Stimulated activated CD4-positive, alpha-beta T cell treated with anti-CD3 and anti-CD28 coated beads, Interleukin-1b, Interleukin-23, amount 100 ng/mL, for 48 hours (primary cell): ENCODE measurements around the gene ORC6.

ENCODE experiments used
- DNase-seq: peaks from one replicate; pipeline ENCODE4 v3.0.0-alpha.2; 2020

Gene ORC6

DNA sequence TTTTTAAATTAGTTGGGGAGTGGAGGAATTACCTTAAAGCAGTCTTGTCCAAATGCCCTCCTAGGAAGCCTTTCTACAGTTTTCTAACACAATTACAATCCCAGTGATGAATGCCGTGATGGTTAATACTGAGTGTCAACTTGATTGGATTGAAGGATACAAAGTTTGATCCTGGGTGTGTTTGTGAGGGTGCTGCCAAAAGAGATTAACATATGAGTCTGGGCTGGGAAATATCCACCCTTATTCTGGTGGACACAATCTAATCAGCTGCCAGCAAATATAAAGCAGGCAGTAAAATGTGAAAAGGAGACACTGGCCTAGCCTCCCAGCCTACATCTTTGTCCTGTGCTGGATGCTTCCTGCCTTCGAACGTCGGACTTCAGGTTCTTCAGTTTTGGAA lies 12.2 kb downstream of the ORC6 start:
- DNase-seq: no peak

- DNase-seq: no peak
Observed at GRCh38 chr16:46702030-46702429, 12.6 kb downstream of the ORC6 start.

- no peak for DNase-seq
Observed at GRCh38 chr16:46706642-46707041, 17.2 kb downstream of the ORC6 start.

- DNase-seq: no peak
Observed at GRCh38 chr16:46709469-46710005, 20.1 kb downstream of the ORC6 start.

DNA sequence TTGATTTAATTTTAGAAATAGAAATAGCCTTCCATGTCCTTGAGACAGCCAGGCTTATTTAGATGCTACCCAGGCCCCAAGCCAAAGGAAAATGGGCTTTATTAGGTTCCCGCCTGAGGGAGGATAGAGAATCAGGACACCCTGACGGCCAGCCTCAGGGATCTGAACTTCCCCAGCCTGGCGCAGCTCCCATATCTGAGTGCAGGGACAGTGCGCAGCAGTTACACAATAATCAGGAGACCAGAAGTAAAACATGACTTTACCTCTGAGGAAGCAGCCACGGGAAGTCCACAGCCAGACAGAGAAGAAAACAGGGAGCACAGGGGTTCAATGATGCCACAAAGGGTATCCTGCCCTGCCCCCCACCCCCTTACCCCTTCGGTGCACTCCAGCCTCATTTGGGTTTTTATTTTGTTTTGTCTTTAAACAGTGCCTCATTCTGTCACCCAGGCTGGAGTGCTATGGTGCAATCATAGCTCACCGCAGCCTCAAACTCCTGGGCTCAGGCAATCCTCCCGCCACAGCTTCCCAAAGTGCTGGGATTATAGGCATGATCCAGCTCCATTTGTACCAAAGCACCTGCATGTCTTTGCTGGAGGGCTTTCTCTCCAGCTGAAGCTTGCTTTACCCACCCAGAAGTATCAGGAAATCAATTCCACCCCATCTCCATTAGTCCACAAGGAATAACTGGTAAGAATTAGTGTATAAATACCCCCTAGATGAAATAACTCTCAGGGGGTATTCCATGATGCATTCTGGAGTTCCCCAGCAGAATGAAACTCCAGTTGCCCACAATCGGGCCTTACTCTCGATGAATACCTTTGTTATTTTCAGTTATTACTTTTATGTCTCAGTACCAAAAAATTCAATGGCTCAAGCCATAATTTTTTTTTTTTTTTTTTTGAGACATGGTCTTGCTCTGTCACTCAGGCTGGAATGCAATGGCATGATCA lies 21.9 kb downstream of the ORC6 start:
- DNase-seq: no peak

DNA sequence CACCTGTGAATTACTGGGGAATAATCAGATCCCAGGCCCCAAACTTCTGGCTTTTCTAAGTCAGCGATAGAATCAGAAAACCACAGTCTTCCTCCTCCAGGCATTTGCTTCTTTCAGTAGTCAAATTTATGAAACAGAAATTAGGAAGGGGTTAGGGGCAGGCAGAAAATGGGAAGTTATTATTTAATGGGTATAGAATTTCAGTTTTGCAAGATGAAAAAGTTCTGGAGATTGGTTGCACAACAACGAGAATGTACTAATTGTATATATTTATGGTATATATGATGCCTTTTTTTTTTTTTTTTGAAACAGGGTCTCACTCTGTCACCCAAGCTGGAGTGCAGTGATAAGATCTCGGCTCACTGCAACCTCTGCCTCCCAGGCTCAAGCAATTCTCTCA lies 23.5 kb downstream of the ORC6 start:
- no peak for DNase-seq

DNA sequence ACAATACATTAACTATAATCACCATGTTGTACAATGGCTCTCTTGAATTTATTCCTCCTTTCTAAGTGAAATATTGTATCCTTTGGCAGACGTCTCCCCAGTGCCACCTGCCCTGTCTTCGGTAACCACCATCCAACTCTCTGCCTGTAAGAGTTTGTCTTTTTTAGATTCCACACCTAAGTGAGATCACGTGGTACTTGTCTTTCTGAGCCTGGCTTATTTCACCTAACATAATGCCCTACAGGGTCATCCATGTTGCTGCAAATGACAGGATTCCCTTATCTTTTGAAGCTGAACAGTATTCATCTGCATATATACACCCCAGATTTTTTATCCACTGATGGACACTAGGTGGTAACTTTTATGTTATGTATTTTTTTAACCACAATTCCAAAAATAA lies 24.2 kb downstream of the ORC6 start:
- DNase-seq: no peak

DNA sequence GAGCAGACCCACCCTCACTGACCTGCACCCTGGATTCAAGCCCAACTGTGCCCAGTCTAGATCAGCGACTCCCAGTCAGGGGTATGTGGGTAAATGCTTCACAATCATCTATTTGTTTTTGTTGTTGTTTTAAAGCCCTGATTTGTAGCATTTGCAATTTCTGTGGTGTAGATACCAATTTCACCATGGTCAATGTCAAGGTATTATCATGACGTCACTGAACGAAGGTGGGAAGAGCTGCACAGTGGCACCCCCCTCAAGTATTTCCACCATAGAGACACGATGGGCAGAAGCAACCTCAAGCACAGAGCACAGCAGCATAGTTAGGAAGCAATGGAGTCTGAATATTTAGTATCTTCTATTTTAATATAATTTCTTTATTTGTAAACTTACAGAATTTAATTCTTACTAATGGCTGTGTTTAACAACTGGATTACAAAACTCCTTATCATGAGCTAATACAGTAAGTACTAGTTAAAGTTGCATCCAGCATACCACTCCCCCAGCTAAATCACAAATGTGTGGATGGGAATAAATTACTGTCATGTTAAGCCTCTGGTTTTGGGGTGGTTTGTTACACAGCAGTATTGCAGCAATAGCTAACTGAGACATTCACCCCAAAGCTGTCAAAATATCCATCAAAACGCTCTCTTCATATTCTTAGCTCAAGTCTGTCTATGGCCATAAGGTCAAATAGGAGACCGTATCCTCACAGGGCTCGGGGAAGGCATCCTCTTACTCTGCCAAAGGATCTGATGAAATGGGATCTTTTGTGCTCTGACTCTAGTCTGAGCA lies 25.5 kb downstream of the ORC6 start:
- DNase-seq: no peak

GRCh38 chr16:46715769-46716305 lies 26.4 kb downstream of the ORC6 start:
- no peak for DNase-seq

DNA sequence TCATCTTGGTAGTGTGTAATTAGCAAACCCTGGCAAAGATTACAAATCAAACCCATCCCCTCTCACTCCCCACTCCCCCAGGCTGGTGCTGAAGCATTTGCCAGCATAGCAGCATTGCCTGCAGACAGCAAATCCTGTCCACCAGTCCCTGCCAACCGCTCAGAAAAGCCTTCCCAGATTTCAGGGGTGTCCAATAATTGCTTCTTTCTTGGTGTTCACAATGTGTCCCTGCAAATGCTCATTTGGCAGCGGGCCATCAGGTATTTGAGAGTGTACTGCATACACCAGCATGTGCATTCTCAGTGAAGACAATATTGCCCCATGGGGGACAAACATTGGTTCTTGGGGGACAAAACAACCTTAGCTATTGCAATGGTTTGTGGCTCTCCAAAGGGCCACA lies 28.2 kb downstream of the ORC6 start:
- no peak for DNase-seq

DNA sequence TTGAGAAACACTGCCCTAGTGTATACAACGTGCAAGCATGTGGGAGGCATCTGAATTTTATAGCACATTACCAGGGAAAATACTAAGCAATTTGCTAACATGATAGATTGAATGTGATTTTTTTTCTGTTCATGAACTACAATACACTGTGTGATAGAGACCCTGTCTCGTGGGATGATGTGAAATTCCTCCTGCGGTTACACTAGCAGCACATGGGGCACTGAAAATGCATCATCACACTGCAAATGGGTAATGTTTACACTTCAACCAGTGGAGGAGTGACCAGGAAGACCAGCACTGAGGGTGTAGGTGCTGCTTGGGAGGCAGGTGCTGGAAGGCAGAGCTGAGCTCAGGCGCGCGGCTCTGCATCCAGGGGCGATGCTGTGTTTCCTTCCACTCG lies 28.8 kb downstream of the ORC6 start:
- no peak for DNase-seq

- no peak for DNase-seq
Observed at GRCh38 chr16:46719528-46719927, 30.1 kb downstream of the ORC6 start.

GRCh38 chr16:46720619-46721018 lies 31.2 kb downstream of the ORC6 start:
- no peak for DNase-seq

GRCh38 chr16:46721885-46722284 lies 32.4 kb downstream of the ORC6 start:
- DNase-seq: no peak

- no peak for DNase-seq
Observed at GRCh38 chr16:46727184-46727583, 37.7 kb downstream of the ORC6 start.

- DNase-seq: no peak
Observed at GRCh38 chr16:46727630-46728029, 38.2 kb downstream of the ORC6 start.

DNA sequence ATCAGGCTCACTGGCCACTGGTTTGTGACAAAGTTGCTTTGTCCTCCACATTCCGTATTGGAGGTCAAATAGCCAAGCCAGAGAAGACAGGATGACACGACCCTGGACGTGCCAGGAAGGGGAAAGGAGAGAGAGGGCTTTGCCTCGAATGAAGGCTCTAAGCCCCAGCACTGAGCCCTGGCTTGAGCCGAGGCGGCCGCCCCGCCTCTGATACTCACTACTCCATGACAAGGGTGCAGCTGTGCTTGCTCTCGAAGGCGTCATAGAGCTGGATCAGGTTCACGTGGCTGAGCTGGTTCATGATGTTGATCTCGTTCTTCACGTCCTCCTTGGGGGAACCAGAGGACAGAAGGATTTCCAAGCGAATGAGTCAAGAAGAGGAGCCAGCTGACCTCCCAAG lies 39.3 kb downstream of the ORC6 start:
- DNase-seq: no peak

DNA sequence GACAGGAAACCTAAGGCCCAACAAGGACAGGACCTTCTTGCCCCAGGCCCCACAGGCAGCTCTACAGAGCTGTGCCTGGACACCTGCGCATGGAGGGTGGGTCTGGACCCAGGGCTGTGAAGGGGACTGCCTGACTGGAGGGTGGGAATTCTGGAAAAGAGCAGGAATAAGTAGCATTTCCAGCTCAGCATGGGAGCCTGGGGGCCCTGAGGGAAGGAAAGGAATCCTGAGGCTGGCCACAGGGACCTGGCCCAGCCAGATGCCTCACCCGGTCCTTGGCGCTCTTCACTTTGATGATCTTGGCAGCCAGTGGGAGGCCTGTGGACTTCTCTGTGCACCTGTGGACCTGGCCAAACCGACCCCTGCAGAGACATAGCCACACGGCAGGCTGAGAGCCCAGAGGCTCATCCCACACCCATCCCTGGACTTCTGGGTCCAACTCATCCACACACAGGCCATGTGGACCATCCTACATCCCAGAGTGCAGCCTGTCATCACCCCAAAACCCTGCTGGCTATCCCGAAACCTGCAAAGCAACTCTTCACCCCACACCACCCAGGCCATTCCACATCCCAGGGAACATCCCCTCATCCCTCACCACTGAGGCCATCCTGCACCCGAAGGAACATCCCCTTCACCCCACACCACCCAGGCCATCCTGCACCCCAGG lies 40.0 kb downstream of the ORC6 start:
- DNase-seq: no peak

DNA sequence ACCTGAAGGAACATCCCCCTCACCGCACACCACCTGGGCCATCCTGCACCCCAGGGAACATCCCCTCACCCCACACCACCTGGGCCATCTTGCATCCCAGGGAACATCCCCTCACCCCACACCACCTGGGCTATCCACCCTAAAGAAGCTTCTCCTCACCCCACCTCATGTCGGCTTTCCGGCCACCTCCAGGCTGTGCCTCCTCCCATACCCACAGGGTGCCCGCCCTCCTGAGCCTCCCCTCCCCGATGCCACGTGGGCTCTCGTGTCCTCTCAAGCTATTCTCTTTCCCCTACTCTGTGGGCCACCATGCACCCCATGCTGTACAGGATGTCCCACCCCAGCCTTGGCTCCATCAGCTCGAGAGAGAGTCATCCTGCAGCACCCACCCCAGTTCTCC lies 40.7 kb downstream of the ORC6 start:
- DNase-seq: no peak

DNA sequence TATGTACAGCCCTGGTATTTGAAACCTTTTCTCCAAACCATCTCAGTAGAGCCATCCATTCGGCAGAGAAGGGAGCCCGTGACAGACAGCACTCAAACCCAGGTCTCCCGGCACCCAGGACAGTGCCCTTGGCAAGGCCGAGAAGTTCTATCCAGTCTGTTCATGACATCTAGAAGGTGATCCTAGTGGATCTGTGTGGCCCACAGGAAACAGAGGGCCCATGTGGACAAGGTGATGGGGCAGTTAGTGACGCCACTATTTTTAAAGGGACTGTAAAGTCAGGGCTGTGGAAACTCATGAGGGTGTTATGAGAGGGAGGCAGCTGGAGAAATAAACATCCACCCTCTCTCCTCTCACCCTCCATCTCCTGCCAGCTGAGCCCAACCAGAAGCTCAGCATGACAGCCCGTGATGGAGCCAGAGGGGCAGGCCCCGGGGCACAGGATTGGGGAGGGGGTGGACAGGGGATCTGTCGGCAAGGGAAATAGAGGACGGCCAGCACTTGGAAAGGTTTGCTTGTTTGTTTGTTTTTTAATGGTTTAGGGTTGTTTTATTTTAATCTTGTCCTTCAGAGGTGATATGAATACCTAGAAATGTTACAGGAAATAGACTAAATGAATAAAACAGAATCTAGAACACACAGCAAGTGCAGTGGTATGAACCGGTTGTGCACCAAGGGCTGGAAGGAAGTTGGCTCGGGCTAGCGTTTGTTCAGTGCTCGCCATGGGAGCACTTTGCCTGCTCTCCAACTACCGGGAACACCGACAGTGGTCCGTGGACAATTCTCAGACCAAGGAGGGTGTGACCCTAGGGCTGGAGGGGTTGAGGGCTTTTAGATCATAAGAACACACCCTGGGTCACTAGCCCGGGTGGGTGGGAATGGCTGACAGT lies 41.6 kb downstream of the ORC6 start:
- no peak for DNase-seq

DNA sequence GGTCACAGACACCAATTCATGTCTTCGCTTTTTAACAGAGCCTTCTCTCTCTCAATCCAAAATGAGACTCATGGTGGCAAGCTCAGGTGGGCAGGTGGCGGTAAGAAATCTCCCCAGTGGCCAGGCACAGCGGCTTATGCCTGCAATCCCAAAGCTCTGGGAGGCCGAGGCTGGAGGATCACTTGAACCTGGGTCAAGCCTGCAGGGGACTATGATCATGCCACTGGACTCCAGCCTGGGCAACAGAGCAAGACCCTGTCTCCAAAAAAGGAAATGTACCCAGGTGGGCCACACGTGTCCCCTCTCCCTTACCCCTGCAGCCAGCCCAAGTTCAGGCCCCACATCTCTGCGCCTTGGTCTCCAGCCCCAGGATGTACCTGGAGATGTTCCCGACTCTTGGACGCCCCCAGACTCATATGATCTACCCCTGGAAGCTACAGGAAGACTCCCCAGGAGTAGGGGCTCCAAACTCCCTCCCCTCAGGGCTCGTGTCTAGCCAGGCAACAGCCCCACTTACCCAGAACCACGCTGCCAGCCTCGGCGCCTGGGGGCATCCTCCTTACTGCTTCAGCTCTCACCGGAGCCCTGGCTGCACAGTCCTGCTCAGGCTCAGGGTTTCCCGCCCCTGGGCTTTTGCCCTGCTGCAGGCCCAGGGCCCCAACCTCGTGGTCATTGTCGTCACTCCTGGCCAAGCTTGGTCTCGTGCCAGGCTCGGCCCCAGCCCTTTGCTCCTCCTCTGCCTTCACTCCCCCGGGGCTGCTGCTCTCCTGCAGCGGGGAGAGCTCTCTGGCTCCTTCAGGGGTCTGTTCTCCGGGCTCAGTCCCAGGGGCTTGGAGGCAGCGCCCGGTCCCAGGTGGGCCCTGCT lies 42.5 kb downstream of the ORC6 start:
- DNase-seq: no peak
